GM23338 (cell line): ENCODE results near the gene DLL4. TPM values are rescaled to one million over a fixed set of nuclear protein-coding genes. Genes with fewer than 3 reads are reported as not detected.

Source experiments
- EZH2 ChIP-seq: fragments of 200-600 bp; sonication (generic); IDR thresholded peaks from one replicate; pipeline ENCODE4 v1.8.0; 2017; ENCODE audit warnings: antibody characterized with exemption, mild to moderate bottlenecking, low read depth; ENCODE audit not compliant: unreplicated experiment
- JUNB ChIP-seq: IDR thresholded peaks from one replicate; pipeline ENCODE4 v1.6.1; 2016; ENCODE audit warnings: antibody characterized with exemption; ENCODE audit not compliant: unreplicated experiment
- NANOG ChIP-seq: IDR thresholded peaks from 2 replicates; pipeline ENCODE4 v1.6.1; 2016; ENCODE audit warnings: antibody characterized with exemption, borderline replicate concordance
- STAT1 ChIP-seq: IDR thresholded peaks from one replicate; pipeline ENCODE4 v1.6.1; 2016; ENCODE audit warnings: antibody characterized with exemption; ENCODE audit not compliant: unreplicated experiment
- ZNF114 ChIP-seq: fragments of 250-450 bp; sonication (Bioruptor Pico); IDR thresholded peaks from 2 replicates; pipeline ENCODE4 v1.5.0; 2020; ENCODE audit warnings: mild to moderate bottlenecking, moderate library complexity
- ZNF331 ChIP-seq: fragments of 250-450 bp; sonication (Bioruptor Pico); IDR thresholded peaks from 2 replicates; pipeline ENCODE4 v1.5.0; 2020; ENCODE audit warnings: low read depth, mild to moderate bottlenecking, moderate library complexity
- polyA plus RNA-seq: library from polyadenylated mRNA; unstranded; fragments of >200 nt; fragmentation: Nextera tagmentation; extraction: Ambion mirVana; gene quantifications from 2 replicates; pipeline ENCODE4 v1.2.1, GENCODE V29; 2016
- total RNA-seq: library from RNA; depleted of rRNA; stranded (reverse); fragments of >200 nt; shearing (Covaris generic); gene quantifications from 2 replicates; pipeline ENCODE4 v1.2.3, GENCODE V29; 2014
- TF ChIP-seq, protein P1 (sequence below): fragments of 250-450 bp; sonication (Bioruptor Pico); IDR thresholded peaks from 2 replicates; pipeline ENCODE4 v1.5.0; 2020; ENCODE audit warnings: mild to moderate bottlenecking, moderate library complexity
- TF ChIP-seq, protein P2 (sequence below): IDR thresholded peaks from 2 replicates; pipeline ENCODE4 v1.6.1; 2016; ENCODE audit warnings: antibody characterized with exemption

DLL4 gene
- total and polyA plus RNA-seq, 2 experiments from 2014 or later = 0.31 to 0.99 TPM

GRCh38 chr15:40941068-40941527 is 12.0 kb downstream of the DLL4 start (continued):
- TF ChIP-seq, protein P1, sequence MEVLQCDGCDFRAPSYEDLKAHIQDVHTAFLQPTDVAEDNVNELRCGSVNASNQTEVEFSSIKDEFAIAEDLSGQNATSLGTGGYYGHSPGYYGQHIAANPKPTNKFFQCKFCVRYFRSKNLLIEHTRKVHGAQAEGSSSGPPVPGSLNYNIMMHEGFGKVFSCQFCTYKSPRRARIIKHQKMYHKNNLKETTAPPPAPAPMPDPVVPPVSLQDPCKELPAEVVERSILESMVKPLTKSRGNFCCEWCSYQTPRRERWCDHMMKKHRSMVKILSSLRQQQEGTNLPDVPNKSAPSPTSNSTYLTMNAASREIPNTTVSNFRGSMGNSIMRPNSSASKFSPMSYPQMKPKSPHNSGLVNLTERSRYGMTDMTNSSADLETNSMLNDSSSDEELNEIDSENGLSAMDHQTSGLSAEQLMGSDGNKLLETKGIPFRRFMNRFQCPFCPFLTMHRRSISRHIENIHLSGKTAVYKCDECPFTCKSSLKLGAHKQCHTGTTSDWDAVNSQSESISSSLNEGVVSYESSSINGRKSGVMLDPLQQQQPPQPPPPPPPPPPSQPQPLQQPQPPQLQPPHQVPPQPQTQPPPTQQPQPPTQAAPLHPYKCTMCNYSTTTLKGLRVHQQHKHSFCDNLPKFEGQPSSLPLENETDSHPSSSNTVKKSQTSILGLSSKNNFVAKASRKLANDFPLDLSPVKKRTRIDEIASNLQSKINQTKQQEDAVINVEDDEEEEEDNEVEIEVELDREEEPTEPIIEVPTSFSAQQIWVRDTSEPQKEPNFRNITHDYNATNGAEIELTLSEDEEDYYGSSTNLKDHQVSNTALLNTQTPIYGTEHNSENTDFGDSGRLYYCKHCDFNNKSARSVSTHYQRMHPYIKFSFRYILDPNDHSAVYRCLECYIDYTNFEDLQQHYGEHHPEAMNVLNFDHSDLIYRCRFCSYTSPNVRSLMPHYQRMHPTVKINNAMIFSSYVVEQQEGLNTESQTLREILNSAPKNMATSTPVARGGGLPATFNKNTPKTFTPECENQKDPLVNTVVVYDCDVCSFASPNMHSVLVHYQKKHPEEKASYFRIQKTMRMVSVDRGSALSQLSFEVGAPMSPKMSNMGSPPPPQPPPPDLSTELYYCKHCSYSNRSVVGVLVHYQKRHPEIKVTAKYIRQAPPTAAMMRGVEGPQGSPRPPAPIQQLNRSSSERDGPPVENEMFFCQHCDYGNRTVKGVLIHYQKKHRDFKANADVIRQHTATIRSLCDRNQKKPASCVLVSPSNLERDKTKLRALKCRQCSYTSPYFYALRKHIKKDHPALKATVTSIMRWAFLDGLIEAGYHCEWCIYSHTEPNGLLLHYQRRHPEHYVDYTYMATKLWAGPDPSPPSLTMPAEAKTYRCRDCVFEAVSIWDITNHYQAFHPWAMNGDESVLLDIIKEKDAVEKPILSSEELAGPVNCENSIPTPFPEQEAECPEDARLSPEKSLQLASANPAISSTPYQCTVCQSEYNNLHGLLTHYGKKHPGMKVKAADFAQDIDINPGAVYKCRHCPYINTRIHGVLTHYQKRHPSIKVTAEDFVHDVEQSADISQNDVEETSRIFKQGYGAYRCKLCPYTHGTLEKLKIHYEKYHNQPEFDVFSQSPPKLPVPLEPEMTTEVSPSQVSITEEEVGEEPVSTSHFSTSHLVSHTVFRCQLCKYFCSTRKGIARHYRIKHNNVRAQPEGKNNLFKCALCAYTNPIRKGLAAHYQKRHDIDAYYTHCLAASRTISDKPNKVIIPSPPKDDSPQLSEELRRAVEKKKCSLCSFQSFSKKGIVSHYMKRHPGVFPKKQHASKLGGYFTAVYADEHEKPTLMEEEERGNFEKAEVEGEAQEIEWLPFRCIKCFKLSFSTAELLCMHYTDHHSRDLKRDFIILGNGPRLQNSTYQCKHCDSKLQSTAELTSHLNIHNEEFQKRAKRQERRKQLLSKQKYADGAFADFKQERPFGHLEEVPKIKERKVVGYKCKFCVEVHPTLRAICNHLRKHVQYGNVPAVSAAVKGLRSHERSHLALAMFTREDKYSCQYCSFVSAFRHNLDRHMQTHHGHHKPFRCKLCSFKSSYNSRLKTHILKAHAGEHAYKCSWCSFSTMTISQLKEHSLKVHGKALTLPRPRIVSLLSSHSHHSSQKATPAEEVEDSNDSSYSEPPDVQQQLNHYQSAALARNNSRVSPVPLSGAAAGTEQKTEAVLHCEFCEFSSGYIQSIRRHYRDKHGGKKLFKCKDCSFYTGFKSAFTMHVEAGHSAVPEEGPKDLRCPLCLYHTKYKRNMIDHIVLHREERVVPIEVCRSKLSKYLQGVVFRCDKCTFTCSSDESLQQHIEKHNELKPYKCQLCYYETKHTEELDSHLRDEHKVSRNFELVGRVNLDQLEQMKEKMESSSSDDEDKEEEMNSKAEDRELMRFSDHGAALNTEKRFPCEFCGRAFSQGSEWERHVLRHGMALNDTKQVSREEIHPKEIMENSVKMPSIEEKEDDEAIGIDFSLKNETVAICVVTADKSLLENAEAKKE = no peak
- TF ChIP-seq JUNB = no peak
- TF ChIP-seq STAT1 = no peak
- TF ChIP-seq, protein P2, sequence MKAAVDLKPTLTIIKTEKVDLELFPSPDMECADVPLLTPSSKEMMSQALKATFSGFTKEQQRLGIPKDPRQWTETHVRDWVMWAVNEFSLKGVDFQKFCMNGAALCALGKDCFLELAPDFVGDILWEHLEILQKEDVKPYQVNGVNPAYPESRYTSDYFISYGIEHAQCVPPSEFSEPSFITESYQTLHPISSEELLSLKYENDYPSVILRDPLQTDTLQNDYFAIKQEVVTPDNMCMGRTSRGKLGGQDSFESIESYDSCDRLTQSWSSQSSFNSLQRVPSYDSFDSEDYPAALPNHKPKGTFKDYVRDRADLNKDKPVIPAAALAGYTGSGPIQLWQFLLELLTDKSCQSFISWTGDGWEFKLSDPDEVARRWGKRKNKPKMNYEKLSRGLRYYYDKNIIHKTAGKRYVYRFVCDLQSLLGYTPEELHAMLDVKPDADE = no peak
- TF ChIP-seq EZH2 = no peak
- TF ChIP-seq NANOG = no peak
- no peak for TF ChIP-seq ZNF331
- TF ChIP-seq ZNF114 = no peak
